HepG2 (cell line): ENCODE results near the gene SLC24A4. TPM values are rescaled to one million over a fixed set of nuclear protein-coding genes. Genes with fewer than 3 reads are reported as not detected.

ENCODE experiments used
- FOXO4 ChIP-seq: sonication (generic); formaldehyde crosslinking; conservative IDR thresholded peaks from 2 replicates; pipeline ENCODE4 v1.8.1; 2023; ENCODE audit warnings: missing genetic modification reagents
- HINFP ChIP-seq: sonication (generic); formaldehyde crosslinking; IDR thresholded peaks from 2 replicates; pipeline ENCODE4 v1.4.0; 2020; ENCODE audit warnings: low read depth, mild to moderate bottlenecking, missing genetic modification reagents
- KAT7 ChIP-seq: IDR thresholded peaks from 2 replicates; pipeline ENCODE4 v1.6.1; 2018; ENCODE audit warnings: borderline replicate concordance, missing compliant biosample characterization
- MLX ChIP-seq: IDR thresholded peaks from 2 replicates; pipeline ENCODE4 v1.6.1; 2016
- NPAS2 ChIP-seq: sonication (generic); formaldehyde crosslinking; IDR thresholded peaks from 2 replicates; pipeline ENCODE4 v1.8.0; 2022; ENCODE audit warnings: mild to moderate bottlenecking, missing genetic modification reagents, borderline replicate concordance
- PCBP1 ChIP-seq: fragments of 200-400 bp; formaldehyde crosslinking; IDR thresholded peaks from 2 replicates; pipeline ENCODE4 v1.6.1; 2017; ENCODE audit warnings: mild to moderate bottlenecking, low read depth, low read length, borderline replicate concordance
- PHF5A ChIP-seq: IDR thresholded peaks from one replicate; pipeline ENCODE4 v1.6.1; 2018; ENCODE audit warnings: low read depth, missing genetic modification reagents; ENCODE audit not compliant: unreplicated experiment
- SPEN ChIP-seq: sonication (generic); formaldehyde crosslinking; IDR thresholded peaks from 2 replicates; pipeline ENCODE4 v1.5.1; 2020; ENCODE audit warnings: low read depth, mild to moderate bottlenecking, missing genetic modification reagents
- THRA ChIP-seq: sonication (generic); formaldehyde crosslinking; IDR thresholded peaks from 2 replicates; pipeline ENCODE4 v1.4.0; 2020; ENCODE audit warnings: missing genetic modification reagents, borderline replicate concordance
- ZBTB43 ChIP-seq: sonication (generic); formaldehyde crosslinking; conservative IDR thresholded peaks from 2 replicates; pipeline ENCODE4 v1.4.0; 2020; ENCODE audit warnings: missing genetic modification reagents
- ZFP90 ChIP-seq: sonication (generic); formaldehyde crosslinking; IDR thresholded peaks from 2 replicates; pipeline ENCODE4 v1.8.0; 2022; ENCODE audit warnings: missing genetic modification reagents, mild to moderate bottlenecking, inconsistent platforms, borderline replicate concordance
- ZFY ChIP-seq: sonication (generic); formaldehyde crosslinking; IDR thresholded peaks from 2 replicates; pipeline ENCODE4 v1.4.0; 2020; ENCODE audit warnings: missing genetic modification reagents
- ZNF136 ChIP-seq: sonication (generic); formaldehyde crosslinking; IDR thresholded peaks from 2 replicates; pipeline ENCODE4 v1.8.1; 2022; ENCODE audit warnings: low read depth, mild to moderate bottlenecking, moderate library complexity, missing genetic modification reagents
- ZNF263 ChIP-seq: sonication (generic); formaldehyde crosslinking; IDR thresholded peaks from 2 replicates; pipeline ENCODE4 v1.4.0; 2020; ENCODE audit warnings: missing genetic modification reagents
- ZNF292 ChIP-seq: sonication (generic); formaldehyde crosslinking; IDR thresholded peaks from 2 replicates; pipeline ENCODE4 v1.8.1; 2022; ENCODE audit warnings: mild to moderate bottlenecking, low read depth, missing genetic modification reagents, borderline replicate concordance
- ZNF331 ChIP-seq: sonication (generic); formaldehyde crosslinking; IDR thresholded peaks from 2 replicates; pipeline ENCODE4 v1.4.0; 2020; ENCODE audit warnings: missing genetic modification reagents
- ZNF557 ChIP-seq: sonication (generic); formaldehyde crosslinking; IDR thresholded peaks from 2 replicates; pipeline ENCODE4 v1.4.0; 2020; ENCODE audit warnings: missing genetic modification reagents
- ZNF558 ChIP-seq: sonication (generic); formaldehyde crosslinking; IDR thresholded peaks from 2 replicates; pipeline ENCODE4 v1.9.0; 2022; ENCODE audit warnings: mild to moderate bottlenecking, missing genetic modification reagents, borderline replicate concordance
- ZNF678 ChIP-seq: sonication (generic); formaldehyde crosslinking; IDR thresholded peaks from 2 replicates; pipeline ENCODE4 v1.4.0; 2020; ENCODE audit warnings: mild to moderate bottlenecking, missing genetic modification reagents
- ZNF747 ChIP-seq: sonication (generic); formaldehyde crosslinking; IDR thresholded peaks from 2 replicates; pipeline ENCODE4 v1.8.1; 2023; ENCODE audit warnings: missing genetic modification reagents, mild to moderate bottlenecking, borderline replicate concordance
- ZSCAN31 ChIP-seq: sonication (generic); formaldehyde crosslinking; IDR thresholded peaks from 2 replicates; pipeline ENCODE4 v1.5.0; 2020; ENCODE audit warnings: low read depth, mild to moderate bottlenecking, missing genetic modification reagents
- polyA plus RNA-seq, 8 experiments: library from polyadenylated mRNA; depleted of rRNA in 3 of 8; stranded (reverse) in 7 of 8; unstranded in 1 of 8; fragments of >200 nt; fragmentation: Illumina TruSeq in 4 of 8; extraction: Trizol in 4 of 8; gene quantifications; 2 replicates each; pipeline versions ENCODE4 v1.2.1 to v1.2.3, GENCODE V29; 2011 to 2016; ENCODE audit warnings: low read depth in 4 of 8, missing spikeins in 1 of 8, mixed read lengths in 1 of 8; ENCODE audit not compliant: insufficient read depth in 1 of 8
- total RNA-seq, 5 experiments: library from RNA; depleted of rRNA; stranded (reverse); fragments of >200 nt; fragmentation: Illumina TruSeq; extraction: Trizol; gene quantifications; 2 replicates each; pipeline ENCODE4 v1.2.3, GENCODE V29; 2016; ENCODE audit warnings: low read depth in 1 of 5

SLC24A4 gene
- total and polyA plus RNA-seq, 2 of the 13 experiments (the other 11 are each of a cell fraction or from before 2014, with no cell fraction given), result not detected

- TF ChIP-seq ZBTB43 (CRISPR knock-in tag), result no peak
- TF ChIP-seq ZFY, result peak; percentile 81
- 0 out of 2 replicates have a peak, but pooled peaks have one; percentile 71 for TF ChIP-seq PCBP1
- TF ChIP-seq SPEN (CRISPR knock-in tag), result peak; percentile 73; the same call in 1 of the 2 replicates
- no peak for TF ChIP-seq FOXO4
- no peak for TF ChIP-seq NPAS2 (CRISPR knock-in tag)
- TF ChIP-seq ZFP90, result peak; percentile 86; the same call in 1 of the 2 replicates
- peak; percentile 36; the same call in 1 of the 2 replicates for TF ChIP-seq MLX (CRISPR knock-in tag)
- TF ChIP-seq ZNF331, result 0 out of 2 replicates have a peak, but pooled peaks have one; percentile 40
- TF ChIP-seq ZNF678 (CRISPR knock-in tag), result no peak; the same call in 1 of the 2 replicates
- no peak for TF ChIP-seq PHF5A
- peak; percentile 50; the same call in 1 of the 2 replicates for TF ChIP-seq THRA
- TF ChIP-seq ZNF557, result peak; percentile 63
- TF ChIP-seq ZNF747 (CRISPR knock-in tag), result peak; percentile 24; the same call in 1 of the 2 replicates
- TF ChIP-seq KAT7 (CRISPR knock-in tag), result peak; percentile 91
- peak; percentile 29 for TF ChIP-seq ZNF558 (CRISPR knock-in tag)
- TF ChIP-seq ZNF263 (CRISPR knock-in tag), result peak; percentile 49; the same call in 1 of the 2 replicates
- TF ChIP-seq ZNF292, result peak; percentile 28; the same call in 1 of the 2 replicates
- TF ChIP-seq ZNF136 (CRISPR knock-in tag), result no peak
- TF ChIP-seq HINFP (CRISPR knock-in tag), result peak; percentile 56; the same call in 1 of the 2 replicates
- peak; percentile 43; the same call in 1 of the 2 replicates for TF ChIP-seq ZSCAN31
Measured at GRCh38 chr14:92513966-92514843, 191.2 kb downstream of the SLC24A4 start (continued).
